HG03139 (cell line): ENCODE results near the gene ASNSD1.
"Not testable (repeated sequence)": the region's sequence is repeated elsewhere in the genome, so short reads cannot be mapped to it uniquely, and the experiment has no call there.

Experiments
- ATAC-seq: cut with Tn5 transposase; IDR thresholded peaks from one replicate; pipeline ENCODE4 v1.9.1; 2021; ENCODE audit not compliant: unreplicated experiment

The ASNSD1 gene

GRCh38 chr2:189646521-189646920 lies 14.7 kb upstream of the ASNSD1 start:
- no peak for ATAC-seq

DNA sequence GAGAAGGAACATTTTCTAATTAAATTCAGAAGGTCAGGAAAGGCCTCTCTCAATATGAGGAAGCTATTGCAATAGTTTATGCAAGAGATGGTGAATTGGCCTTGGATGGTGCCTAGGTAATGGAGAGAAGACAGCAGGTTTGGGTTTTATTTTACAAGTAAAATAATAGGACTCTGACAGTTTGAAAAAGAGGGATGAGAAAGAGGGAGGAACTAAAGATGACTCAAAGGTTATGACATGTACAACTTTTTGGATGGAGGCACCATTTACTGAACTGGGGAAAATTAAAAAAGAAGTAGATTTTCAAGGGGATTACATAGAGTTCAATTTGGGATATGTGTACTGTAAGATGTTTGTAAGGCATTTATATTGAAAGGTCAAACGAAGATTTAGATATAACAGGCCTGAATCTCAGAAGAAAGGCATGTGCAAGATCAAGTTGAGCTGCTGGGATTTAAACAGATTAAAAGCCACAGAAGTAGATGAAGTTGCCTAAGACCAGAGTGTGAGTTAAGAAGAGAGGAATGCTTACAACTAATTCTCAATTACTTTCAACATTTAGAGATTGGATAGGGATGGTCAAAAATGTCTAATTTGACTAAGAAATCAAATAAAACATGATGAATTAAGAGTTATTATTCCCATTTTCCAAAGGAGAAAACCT lies 12.3 kb upstream of the ASNSD1 start:
- ATAC-seq = no peak

DNA sequence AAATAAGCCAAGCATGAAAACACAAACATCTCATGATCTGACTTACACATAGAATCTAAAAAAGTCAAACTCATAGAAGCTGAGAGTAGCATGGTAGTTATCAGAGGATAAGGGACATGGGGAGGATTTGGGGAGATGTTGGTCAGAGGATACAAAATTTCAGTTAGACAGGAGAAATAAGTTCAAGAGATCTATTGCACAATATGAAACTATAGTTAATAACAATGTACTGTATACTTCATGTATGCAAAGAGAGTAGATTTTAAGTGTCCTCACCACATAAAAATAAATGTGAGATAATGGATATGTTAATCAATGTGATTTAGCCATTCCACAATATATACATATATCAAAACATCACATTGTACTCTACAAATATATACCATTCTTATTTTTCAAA lies 10.0 kb upstream of the ASNSD1 start:
- ATAC-seq = no peak

- not testable (repeated sequence) for ATAC-seq
These were observed 7.8 kb upstream of the ASNSD1 start for GRCh38 chr2:189653464-189653863.

- ATAC-seq = no peak
These were observed 6.6 kb upstream of the ASNSD1 start for GRCh38 chr2:189654641-189655040.

- ATAC-seq = peak; percentile 38
These were observed 3.4 kb upstream of the ASNSD1 start for GRCh38 chr2:189657867-189658266.

DNA sequence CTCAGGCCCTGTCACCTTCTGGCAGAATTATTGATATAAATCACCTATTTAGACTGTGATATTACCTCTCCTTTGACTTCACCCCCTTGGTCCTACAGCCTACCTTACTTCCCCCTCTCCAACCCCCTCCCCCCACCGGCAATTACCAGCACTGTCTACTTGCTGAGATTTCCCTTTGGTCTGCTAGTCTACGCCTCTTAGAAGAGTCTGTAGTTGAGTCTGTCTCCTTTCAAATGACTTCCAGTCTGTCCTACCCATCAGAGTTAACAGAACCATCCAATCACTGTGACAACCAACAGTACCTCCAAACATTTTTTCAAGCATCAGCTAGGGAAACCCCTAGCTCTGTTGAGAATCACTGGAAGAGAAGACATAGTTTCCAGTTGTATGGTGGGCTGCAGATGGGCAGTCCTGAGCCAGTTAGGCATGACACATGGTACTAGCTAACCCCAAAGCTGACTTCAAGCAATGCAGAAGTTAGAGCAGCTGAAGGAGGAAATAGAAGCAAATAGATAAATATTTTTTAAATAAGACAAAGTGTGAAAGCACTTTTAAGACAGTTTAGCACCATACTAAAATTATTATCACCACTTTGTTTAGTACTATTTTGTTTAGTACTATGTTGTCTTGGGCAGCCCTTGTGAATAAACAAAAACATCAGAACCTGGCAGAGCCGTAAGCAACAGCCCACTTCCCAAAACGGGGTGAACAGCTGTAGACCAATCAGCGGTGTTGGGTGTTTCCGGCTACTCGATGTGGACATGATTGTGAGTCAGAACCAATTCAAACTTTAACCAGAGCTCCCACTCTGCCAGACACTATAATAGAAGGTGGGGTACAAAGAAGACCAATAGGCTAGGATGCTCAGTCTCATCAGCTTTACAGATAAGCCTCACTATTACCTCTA lies 2.7 kb upstream of the ASNSD1 start:
- ATAC-seq = no peak

GRCh38 chr2:189659734-189660133 lies 1.5 kb upstream of the ASNSD1 start:
- ATAC-seq = no peak

- no peak for ATAC-seq
These were observed 484 bp upstream of the ASNSD1 start for GRCh38 chr2:189660803-189661147.

DNA sequence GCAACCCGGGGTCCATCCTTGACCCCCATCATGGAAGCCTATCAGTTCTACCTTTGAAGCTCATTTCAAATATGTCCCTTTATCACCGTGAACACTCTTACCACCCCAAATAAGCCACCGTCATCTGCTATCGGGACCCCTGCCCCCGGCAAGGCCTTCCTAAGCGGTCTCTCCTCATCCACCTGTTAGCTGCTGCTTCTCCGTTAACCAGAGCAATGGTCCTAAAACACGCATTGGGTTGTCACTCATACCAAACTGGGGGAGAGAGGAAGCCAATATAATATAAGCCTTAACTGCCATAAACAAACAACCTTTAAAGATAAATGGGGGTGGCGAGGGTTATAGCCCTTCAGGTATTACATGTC lies 680 bp downstream of the ASNSD1 start:
- ATAC-seq = no peak

- no peak for ATAC-seq
These were observed 1.5 kb downstream of the ASNSD1 start for GRCh38 chr2:189662669-189663226.

GRCh38 chr2:189663319-189663718 lies 2.1 kb downstream of the ASNSD1 start:
- ATAC-seq = not testable (repeated sequence)

DNA sequence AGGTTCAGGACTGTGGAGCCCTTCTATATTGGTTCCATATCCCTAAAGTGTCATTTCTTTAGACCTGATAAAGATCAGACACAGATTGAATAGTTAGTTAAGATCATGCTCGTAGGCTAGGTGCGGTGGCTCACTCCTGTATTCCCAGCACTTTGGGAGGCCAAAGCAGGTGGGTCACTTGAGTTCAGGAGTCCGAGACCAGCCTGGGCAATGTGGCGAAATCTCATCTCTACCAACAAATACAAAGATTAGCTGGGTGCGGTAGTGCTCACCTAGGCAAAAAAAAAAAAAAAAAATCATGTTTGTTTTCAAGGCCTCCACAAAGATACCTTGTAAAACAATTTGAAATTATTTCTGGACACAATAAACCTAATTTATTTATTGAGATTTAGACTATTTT lies 8.7 kb downstream of the ASNSD1 start:
- ATAC-seq = no peak

- peak; percentile 16 for ATAC-seq
These were observed 12.6 kb downstream of the ASNSD1 start for GRCh38 chr2:189673661-189674373.

DNA sequence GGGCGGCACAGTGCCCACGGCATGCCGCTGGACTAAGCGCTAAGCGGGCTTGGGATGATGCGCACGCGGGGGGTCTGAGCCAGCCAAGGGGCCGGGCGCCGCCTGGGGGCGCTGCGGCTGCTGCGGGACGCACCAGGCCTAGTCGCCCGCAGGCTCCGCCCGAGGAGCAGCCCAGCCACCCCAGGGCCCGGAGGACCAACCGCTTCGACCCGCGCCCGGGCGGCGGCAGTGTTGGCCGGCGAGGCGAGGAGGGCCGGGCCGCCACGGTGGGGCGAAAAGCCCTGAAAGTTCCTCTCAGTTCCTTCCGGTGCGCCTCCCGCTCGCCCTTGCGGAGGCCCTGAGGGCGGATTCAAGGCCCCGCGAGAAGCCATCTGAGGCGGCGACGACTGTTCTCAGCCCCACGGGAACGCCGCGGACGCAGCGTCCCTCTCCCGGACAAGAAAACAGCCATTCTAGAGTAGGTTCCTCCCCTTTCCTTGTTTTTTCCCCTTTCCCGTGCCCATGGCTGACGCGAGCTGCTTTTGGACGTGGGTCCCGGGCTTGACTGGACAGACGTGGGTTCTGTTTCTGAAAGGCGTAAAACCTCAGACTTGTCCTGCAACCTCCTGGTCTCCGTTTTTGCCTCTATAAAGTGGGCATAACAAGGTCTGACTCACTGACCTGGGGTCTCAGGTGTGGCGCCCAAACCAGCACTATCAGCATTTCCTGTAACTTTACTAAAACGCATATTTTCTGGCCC lies 13.3 kb downstream of the ASNSD1 start, which contains the start of gene ANKAR:
Gene ANKAR (plus strand): TSS at position 297 of the 739 bp plus-strand sequence. CDS start 1,821 bp downstream, outside the sequence.
- ATAC-seq = peak; percentile 97

GRCh38 chr2:189676471-189676870 lies 15.2 kb downstream of the ASNSD1 start:
- ATAC-seq = no peak

DNA sequence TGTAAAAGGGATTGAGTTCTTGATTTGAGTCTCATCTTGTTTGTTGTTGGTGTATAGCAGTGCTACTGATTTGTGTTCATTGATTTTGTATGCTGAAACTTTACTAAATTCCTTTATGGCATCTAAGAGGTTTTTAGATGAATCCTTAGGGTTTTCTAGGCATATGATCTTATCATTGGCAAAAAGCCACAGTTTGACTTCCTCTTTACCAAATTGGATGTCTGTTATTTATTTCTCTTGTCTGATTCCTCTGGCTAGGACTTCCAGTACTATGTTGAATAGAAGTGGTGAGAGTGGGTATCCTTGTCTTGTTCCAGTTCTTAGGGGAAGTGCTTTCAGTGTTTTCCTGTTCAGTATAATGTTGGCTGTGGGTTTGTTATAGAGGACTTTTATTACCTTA lies 18.0 kb downstream of the ASNSD1 start:
- no peak for ATAC-seq

GRCh38 chr2:189681203-189681602 lies 19.9 kb downstream of the ASNSD1 start:
- ATAC-seq = no peak

- ATAC-seq = no peak
These were observed 20.6 kb downstream of the ASNSD1 start for GRCh38 chr2:189681903-189682302.

- ATAC-seq = no peak
These were observed 22.1 kb downstream of the ASNSD1 start for GRCh38 chr2:189683348-189683747.

DNA sequence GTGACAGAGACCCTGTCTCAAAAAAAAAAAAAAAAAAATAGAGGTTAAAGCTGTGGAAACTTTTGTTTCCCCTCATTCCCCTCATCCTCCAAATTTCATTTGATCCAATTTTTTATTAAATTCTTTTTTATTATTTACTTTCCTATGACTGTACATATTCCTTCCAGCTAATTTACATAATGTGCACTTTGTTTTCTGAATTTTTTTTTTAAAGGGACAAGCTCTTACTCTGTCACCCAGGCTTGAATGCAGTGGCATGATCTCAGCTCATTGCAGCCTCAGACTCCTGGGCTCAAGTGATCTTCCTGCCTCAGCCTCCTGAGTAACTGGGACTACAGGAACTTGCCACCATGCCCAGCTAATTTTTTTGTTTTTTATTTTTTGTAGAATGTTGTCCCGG lies 23.6 kb downstream of the ASNSD1 start:
- ATAC-seq = no peak
